HG03097 (cell line): ENCODE results near the gene EPB41.
"Not testable (repeated sequence)": the region's sequence is repeated elsewhere in the genome, so short reads cannot be mapped to it uniquely, and the experiment has no call there.

Experiments used
- ATAC-seq: cut with Tn5 transposase; IDR thresholded peaks from one replicate; pipeline ENCODE4 v1.9.1; 2021; ENCODE audit not compliant: unreplicated experiment, low FRiP score

Gene EPB41

GRCh38 chr1:29043274-29043965 lies 129.1 kb downstream of the EPB41 start:
- no peak for ATAC-seq

- ATAC-seq: no peak
Measured at GRCh38 chr1:29044010-29044409, 129.6 kb downstream of the EPB41 start.

- ATAC-seq: not testable (repeated sequence)
Measured at GRCh38 chr1:29045663-29046062, 131.3 kb downstream of the EPB41 start.

- no peak for ATAC-seq
Measured at GRCh38 chr1:29047142-29047541, 132.8 kb downstream of the EPB41 start.

- ATAC-seq: no peak
Measured at GRCh38 chr1:29050166-29050565, 135.8 kb downstream of the EPB41 start.

- ATAC-seq: no peak
Measured at GRCh38 chr1:29052100-29052499, 137.7 kb downstream of the EPB41 start.

- ATAC-seq: no peak
Measured at GRCh38 chr1:29052941-29053340, 138.6 kb downstream of the EPB41 start.

GRCh38 chr1:29055160-29055559 lies 140.8 kb downstream of the EPB41 start:
- no peak for ATAC-seq

- no peak for ATAC-seq
Measured at GRCh38 chr1:29056256-29056655, 141.9 kb downstream of the EPB41 start.

GRCh38 chr1:29057700-29058099 lies 143.3 kb downstream of the EPB41 start:
- ATAC-seq: no peak

- ATAC-seq: no peak
Measured at GRCh38 chr1:29062157-29062942, 148.0 kb downstream of the EPB41 start.

- ATAC-seq: no peak
Measured at GRCh38 chr1:29064064-29064463, 149.7 kb downstream of the EPB41 start.

GRCh38 chr1:29077155-29077554 lies 162.8 kb downstream of the EPB41 start:
- no peak for ATAC-seq

- not testable (repeated sequence) for ATAC-seq
Measured at GRCh38 chr1:29079916-29080629, 165.7 kb downstream of the EPB41 start.

GRCh38 chr1:29081201-29081600 lies 166.8 kb downstream of the EPB41 start:
- ATAC-seq: no peak

- ATAC-seq: no peak
Measured at GRCh38 chr1:29082519-29082918, 168.2 kb downstream of the EPB41 start.

GRCh38 chr1:29083317-29084195 lies 169.2 kb downstream of the EPB41 start:
- ATAC-seq: no peak

- ATAC-seq: no peak
Measured at GRCh38 chr1:29084196-29084521, 169.8 kb downstream of the EPB41 start.

- ATAC-seq: no peak
Measured at GRCh38 chr1:29090937-29091618, 176.7 kb downstream of the EPB41 start.

GRCh38 chr1:29092704-29093103 lies 178.3 kb downstream of the EPB41 start:
- not testable (repeated sequence) for ATAC-seq
